Ascending aorta (tissue), 2 donors: ENCODE data around the gene ABAT. TPM values are rescaled to one million over a fixed set of nuclear protein-coding genes. Genes with fewer than 3 reads are reported as not detected.

ENCODE experiments used
- DNase-seq, 2 donors: peaks; one replicate each; pipeline ENCODE4 v3.0.0-alpha.2; 2019; ENCODE audit warnings: low spot score in 2 of 2
- H3K27ac ChIP-seq, 2 donors: fragments of 200-600 bp; sonication (generic); one replicate each; pipeline ENCODE4 v1.5.1; 2016 to 2017; ENCODE audit warnings: mild to moderate bottlenecking in 1 of 2
- H3K27me3 ChIP-seq: fragments of 200-600 bp; sonication (generic); one replicate; pipeline ENCODE4 v1.5.1; 2017
- H3K36me3 ChIP-seq, 2 donors: fragments of 200-600 bp; sonication (generic); one replicate each; pipeline ENCODE4 v1.5.1; 2016
- H3K4me1 ChIP-seq, 2 donors: fragments of 200-600 bp; sonication (generic); one replicate each; pipeline ENCODE4 v1.5.1; 2016 to 2017; ENCODE audit warnings: mild to moderate bottlenecking in 1 of 2
- H3K4me3 ChIP-seq, 2 donors: fragments of 200-600 bp; sonication (generic); one replicate each; pipeline ENCODE4 v1.5.1; 2016 to 2017; ENCODE audit warnings: mild to moderate bottlenecking in 1 of 2
- H3K9me3 ChIP-seq, 2 donors: fragments of 200-600 bp; sonication (generic); one replicate each; pipeline ENCODE4 v1.5.1; 2016
- intact Hi-C: fragments of 100-400 bp; cut with DNase I; formaldehyde crosslinking; loops from one replicate; pipeline ENCODE4 v1.15.1; 2023
- total RNA-seq: library from RNA; depleted of rRNA; stranded (reverse); fragments of >200 nt; gene quantifications from one replicate; pipeline ENCODE4 v1.1.0, GENCODE V29; 2016
- TF ChIP-seq, protein P1 (sequence below), 3 experiments: fragments of 200-600 bp in 2 of 3; fragments of 450-650 bp in 1 of 3; sonication (generic) in 2 of 3; IDR thresholded peaks; one replicate each; pipeline ENCODE4 v1.5.1; 2016 to 2019; ENCODE audit warnings: antibody characterized with exemption in 3 of 3, mild to moderate bottlenecking in 1 of 3, moderate library complexity in 1 of 3

ABAT gene
- total RNA-seq, 1 donor from 2014 or later = 1.8 TPM

DNA sequence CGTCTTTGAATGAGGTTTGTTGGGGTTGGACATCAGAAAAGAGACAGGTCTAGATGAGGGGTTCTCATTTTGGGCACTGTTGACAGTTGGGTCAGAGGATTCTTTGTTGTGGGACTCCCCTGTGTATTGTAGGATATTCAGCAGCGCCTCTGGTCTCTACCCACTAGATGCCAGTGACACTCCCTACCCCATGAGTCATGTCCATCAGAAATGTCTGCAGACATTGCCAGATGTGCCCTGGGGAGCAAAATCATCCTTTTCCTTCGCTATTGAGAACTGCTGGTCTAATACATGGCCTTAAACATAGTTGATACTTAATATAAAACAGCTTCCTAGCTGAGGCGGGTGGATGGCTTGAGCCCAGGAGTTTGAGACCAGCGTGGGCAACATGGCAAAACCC, 3.1 kb downstream of the ABAT start:
- H3K4me1 ChIP-seq = peaks cover 0 to 11% of the 10 kb centered on the region in 2 donors
- TF ChIP-seq, protein P1, sequence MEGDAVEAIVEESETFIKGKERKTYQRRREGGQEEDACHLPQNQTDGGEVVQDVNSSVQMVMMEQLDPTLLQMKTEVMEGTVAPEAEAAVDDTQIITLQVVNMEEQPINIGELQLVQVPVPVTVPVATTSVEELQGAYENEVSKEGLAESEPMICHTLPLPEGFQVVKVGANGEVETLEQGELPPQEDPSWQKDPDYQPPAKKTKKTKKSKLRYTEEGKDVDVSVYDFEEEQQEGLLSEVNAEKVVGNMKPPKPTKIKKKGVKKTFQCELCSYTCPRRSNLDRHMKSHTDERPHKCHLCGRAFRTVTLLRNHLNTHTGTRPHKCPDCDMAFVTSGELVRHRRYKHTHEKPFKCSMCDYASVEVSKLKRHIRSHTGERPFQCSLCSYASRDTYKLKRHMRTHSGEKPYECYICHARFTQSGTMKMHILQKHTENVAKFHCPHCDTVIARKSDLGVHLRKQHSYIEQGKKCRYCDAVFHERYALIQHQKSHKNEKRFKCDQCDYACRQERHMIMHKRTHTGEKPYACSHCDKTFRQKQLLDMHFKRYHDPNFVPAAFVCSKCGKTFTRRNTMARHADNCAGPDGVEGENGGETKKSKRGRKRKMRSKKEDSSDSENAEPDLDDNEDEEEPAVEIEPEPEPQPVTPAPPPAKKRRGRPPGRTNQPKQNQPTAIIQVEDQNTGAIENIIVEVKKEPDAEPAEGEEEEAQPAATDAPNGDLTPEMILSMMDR (IDR thresholded peaks at IDR 0.05) = no peak
- no peaks in the 10 kb centered on the region for H3K9me3 ChIP-seq
- no peak for DNase-seq
- H3K36me3 ChIP-seq = no peaks in the 10 kb centered on the region
- no peaks in the 10 kb centered on the region for H3K27me3 ChIP-seq
- intact Hi-C loops = no loop called here
- no peak overlapping the region for H3K27ac ChIP-seq
- no peak overlapping the region for H3K4me3 ChIP-seq

DNA sequence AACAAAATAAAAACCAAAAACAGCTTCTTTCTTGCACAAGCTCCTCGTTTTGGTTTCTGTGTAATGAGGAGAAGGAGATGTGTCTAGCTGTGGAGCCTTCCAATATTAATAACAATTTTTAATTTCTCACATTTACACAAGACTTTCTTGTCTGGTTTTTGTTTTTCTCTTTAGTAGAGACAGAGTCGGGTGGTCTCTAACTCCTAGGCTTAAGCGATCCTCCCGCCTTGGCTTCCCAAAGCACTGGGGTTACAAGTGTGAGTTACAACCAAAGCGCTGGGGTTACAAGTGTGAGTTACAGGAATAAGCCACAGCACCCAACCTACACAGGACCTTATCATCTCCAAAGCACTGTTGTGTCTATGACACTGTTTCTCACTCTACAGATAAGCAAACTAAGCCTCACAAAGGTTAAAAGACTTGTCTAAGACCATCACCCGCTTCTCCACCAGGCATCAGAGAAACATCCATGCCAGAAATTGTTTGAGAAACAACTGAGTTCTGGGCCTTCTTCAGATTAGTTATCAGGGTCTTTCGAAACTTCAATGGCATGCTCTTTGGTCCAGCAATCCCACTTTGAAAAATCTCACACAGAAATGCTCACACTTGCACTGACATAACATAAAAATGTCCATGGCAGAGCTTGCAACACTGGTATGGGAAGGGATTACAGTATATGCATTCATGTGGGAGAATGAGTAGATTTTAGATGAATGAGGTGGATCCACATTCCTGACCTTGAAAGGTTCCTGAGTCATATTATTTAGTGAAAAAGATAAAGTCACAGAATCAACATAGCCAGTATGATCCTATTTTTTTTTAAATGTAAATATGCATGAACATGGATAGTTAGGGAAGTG, 3.9 kb downstream of the ABAT start:
- H3K36me3 ChIP-seq = no peaks in the 10 kb centered on the region
- DNase-seq = no peak
- no peaks in the 10 kb centered on the region for H3K27me3 ChIP-seq
- peaks cover 0 to 11% of the 10 kb centered on the region in 2 donors for H3K4me1 ChIP-seq
- no peak overlapping the region for H3K4me3 ChIP-seq
- TF ChIP-seq, protein P1 (IDR thresholded peaks at IDR 0.05) = no peak
- no peaks in the 10 kb centered on the region for H3K9me3 ChIP-seq
- no peak overlapping the region for H3K27ac ChIP-seq
- intact Hi-C loops = no loop called here

DNA sequence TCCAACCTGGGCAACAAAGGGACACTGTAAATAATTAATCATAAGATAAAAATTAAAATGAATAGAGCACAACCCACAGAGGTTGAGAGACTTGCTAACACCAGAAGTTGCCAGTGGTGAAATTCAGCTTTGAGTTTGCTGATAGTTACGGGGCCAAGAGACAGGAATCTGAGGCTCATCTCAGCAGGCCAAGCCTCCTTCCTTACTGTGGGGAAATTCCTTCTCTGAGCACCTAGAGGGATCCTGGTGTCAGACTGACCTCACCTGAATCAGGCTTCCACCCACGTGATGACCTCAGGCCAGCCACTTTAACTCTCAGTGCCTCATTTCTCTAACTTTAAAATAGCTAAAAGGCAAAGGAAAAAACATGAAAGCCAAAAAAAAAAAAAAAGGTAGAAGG, 4.7 kb downstream of the ABAT start:
- TF ChIP-seq, protein P1 (IDR thresholded peaks at IDR 0.05) = no peak
- Histone ChIP-seq H3K27ac (no peak overlapping the region), H3K36me3 (no peaks in the 10 kb centered on the region), H3K4me1 (peaks cover 0 to 11% of the 10 kb centered on the region in 2 donors), H3K9me3 (no peaks in the 10 kb centered on the region), H3K4me3 (no peak overlapping the region), H3K27me3 (no peaks in the 10 kb centered on the region)
- no peak for DNase-seq
- intact Hi-C loops = no loop called here

DNA sequence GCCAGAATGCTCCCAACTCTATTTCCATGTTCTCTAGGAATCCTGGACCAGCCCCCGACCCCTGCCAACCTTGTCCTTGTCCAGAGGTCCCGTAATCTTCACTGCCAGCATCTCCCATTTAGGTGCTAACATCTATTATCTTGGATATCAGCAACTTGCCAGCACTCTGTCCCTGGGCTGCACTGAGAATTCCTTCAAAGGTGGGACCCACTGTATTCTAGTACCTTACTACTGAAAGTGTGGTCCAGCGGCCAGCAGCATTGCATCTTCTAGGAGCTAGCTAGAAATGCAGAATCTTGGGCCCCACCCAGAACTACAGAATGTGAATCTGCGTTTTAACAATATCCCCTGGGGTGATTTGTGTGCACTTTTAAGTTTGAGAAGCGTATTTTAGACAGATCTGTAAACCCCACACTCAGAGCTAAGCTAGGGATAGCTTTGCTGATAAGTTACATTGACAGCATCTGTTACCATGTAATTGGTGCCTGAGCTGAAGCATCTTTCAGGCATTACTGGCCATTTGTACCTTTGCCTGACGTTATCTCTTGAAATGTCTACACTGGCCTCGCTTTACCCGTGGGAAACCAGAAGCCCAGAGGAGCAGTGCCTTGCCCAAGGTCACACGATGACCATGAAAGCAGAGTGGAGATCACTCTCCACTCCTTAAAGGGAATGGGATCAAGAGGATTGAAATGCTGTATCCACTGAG, 8.3 kb downstream of the ABAT start:
- intact Hi-C loops = no loop called here
- Histone ChIP-seq H3K4me1 (no peaks in the 10 kb centered on the region), H3K27me3 (no peaks in the 10 kb centered on the region), H3K9me3 (no peaks in the 10 kb centered on the region), H3K4me3 (no peak overlapping the region), H3K36me3 (no peaks in the 10 kb centered on the region), H3K27ac (no peak overlapping the region)
- TF ChIP-seq, protein P1 (IDR thresholded peaks at IDR 0.05) = no peak
- no peak for DNase-seq

DNA sequence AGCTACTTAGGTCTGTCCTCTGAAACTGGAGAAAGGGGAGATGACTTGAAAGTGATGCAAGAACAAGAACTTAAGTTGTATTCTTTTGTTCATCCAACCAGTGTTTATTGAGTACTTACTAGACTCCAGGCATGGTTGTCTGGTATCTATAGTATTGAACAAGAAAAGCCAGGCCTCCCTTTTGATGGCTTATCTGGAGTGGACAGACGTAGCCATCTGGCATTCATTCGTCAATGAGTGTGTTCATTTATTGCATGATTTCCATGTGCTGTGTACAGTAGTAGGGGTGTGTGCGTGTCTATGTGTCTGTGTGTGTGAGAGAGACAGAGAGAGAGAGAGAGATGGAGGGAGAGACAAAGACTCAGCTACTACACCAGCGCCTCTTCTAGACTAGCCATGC, 9.2 kb downstream of the ABAT start:
- TF ChIP-seq, protein P1 (IDR thresholded peaks at IDR 0.05) = no peak
- H3K9me3 ChIP-seq = no peaks in the 10 kb centered on the region
- H3K36me3 ChIP-seq = no peaks in the 10 kb centered on the region
- no peak overlapping the region for H3K27ac ChIP-seq
- no peaks in the 10 kb centered on the region for H3K4me1 ChIP-seq
- H3K4me3 ChIP-seq = no peak overlapping the region
- H3K27me3 ChIP-seq = no peaks in the 10 kb centered on the region
- intact Hi-C loops = no loop called here
- DNase-seq = no peak
